ENCODE data around the gene SLC4A1. TPM values are rescaled to one million over a fixed set of nuclear protein-coding genes. Genes with fewer than 3 reads are reported as not detected.

The SLC4A1 gene
- polyA plus RNA-seq, 1 donor (not counting 4 experiments of a cell fraction or from before 2014, with no cell fraction given): not detected

GRCh38 chr17:44273607-44274006, 5.7 kb upstream of the SLC4A1 start:
- dilution Hi-C loops (cut with MboI; ENCODE audit: extremely low pct_ligation_motif_present, low sequenced_read_pairs): no loop called here
- DNase-seq (ENCODE audit: low read depth, low spot score) (no peak), FAIRE-seq (no peak)
- Histone ChIP-seq H3K27me3 (ENCODE audit: control insufficient read depth, extremely low read depth, insufficient read depth, low read length) (peaks cover 4% of the 10 kb centered on the region), H4K20me1 (ENCODE audit: control insufficient read depth, extremely low read depth, insufficient read depth, low read length) (no peaks in the 10 kb centered on the region), H3K4me1 (ENCODE audit: control insufficient read depth, extremely low read depth, insufficient read depth, low read length) (no peaks in the 10 kb centered on the region), H3K36me3 (ENCODE audit: control insufficient read depth in 2 of 2, extremely low read depth in 1 of 2, insufficient read depth in 2 of 2, low read length in 2 of 2) (no peaks in the 10 kb centered on the region), H3K9ac (ENCODE audit: control insufficient read depth, extremely low read depth, insufficient read depth, low read length) (no peak overlapping the region), H2AFZ (ENCODE audit: control insufficient read depth, low read length) (no peak overlapping the region), H3K79me2 (ENCODE audit: control insufficient read depth, insufficient read depth, low read length) (no peaks in the 10 kb centered on the region), H3K9me1 (ENCODE audit: control insufficient read depth, extremely low read depth, insufficient read depth, low read length) (no peaks in the 10 kb centered on the region), H3K4me3 (ENCODE audit: control insufficient read depth in 2 of 3, extremely low read depth in 1 of 3, insufficient read depth in 2 of 3, low read depth in 1 of 3, low read length in 3 of 3) (no peak overlapping the region), H3K27ac (ENCODE audit: control insufficient read depth, insufficient read depth, low read length) (no peak overlapping the region), H3K4me2 (ENCODE audit: control insufficient read depth, extremely low read depth, insufficient read depth, low read depth, low read length) (no peak overlapping the region), H3K9me3 (ENCODE audit: control insufficient read depth, low read depth, low read length) (no peaks in the 10 kb centered on the region)
- no peak for TF ChIP-seq EZH2 (IDR thresholded peaks at IDR 0.05; ENCODE audit: low read length)
- no peak for TF ChIP-seq CTCF (optimal IDR thresholded peaks at IDR 0.05 in 1 of 3, IDR thresholded peaks at IDR 0.05 in 1 of 3, conservative IDR thresholded peaks at IDR 0.05 in 1 of 3; ENCODE audit: extremely low read depth in 1 of 3, insufficient read depth in 2 of 3, low read length in 3 of 3)

- FAIRE-seq: no peak
Measured at GRCh38 chr17:44272954-44273353, 5.0 kb upstream of the SLC4A1 start.

More at GRCh38 chr17:44272954-44273353, 5.0 kb upstream of the SLC4A1 start:
- Histone ChIP-seq H3K4me3 (ENCODE audit: control insufficient read depth in 2 of 3, extremely low read depth in 1 of 3, insufficient read depth in 2 of 3, low read depth in 1 of 3, low read length in 3 of 3) (no peak overlapping the region), H3K4me1 (ENCODE audit: control insufficient read depth, extremely low read depth, insufficient read depth, low read length) (no peaks in the 10 kb centered on the region), H3K27ac (ENCODE audit: control insufficient read depth, insufficient read depth, low read length) (no peak overlapping the region), H4K20me1 (ENCODE audit: control insufficient read depth, extremely low read depth, insufficient read depth, low read length) (no peaks in the 10 kb centered on the region), H3K9me1 (ENCODE audit: control insufficient read depth, extremely low read depth, insufficient read depth, low read length) (no peaks in the 10 kb centered on the region), H2AFZ (ENCODE audit: control insufficient read depth, low read length) (no peak overlapping the region), H3K4me2 (ENCODE audit: control insufficient read depth, extremely low read depth, insufficient read depth, low read depth, low read length) (no peak overlapping the region), H3K27me3 (ENCODE audit: control insufficient read depth, extremely low read depth, insufficient read depth, low read length) (peaks cover 4% of the 10 kb centered on the region), H3K9me3 (ENCODE audit: control insufficient read depth, low read depth, low read length) (no peaks in the 10 kb centered on the region), H3K79me2 (ENCODE audit: control insufficient read depth, insufficient read depth, low read length) (no peaks in the 10 kb centered on the region), H3K36me3 (ENCODE audit: control insufficient read depth in 2 of 2, extremely low read depth in 1 of 2, insufficient read depth in 2 of 2, low read length in 2 of 2) (no peaks in the 10 kb centered on the region), H3K9ac (ENCODE audit: control insufficient read depth, extremely low read depth, insufficient read depth, low read length) (no peak overlapping the region)
- DNase-seq (ENCODE audit: low read depth, low spot score): no peak
- no peak for TF ChIP-seq CTCF (optimal IDR thresholded peaks at IDR 0.05 in 1 of 3, IDR thresholded peaks at IDR 0.05 in 1 of 3, conservative IDR thresholded peaks at IDR 0.05 in 1 of 3; ENCODE audit: extremely low read depth in 1 of 3, insufficient read depth in 2 of 3, low read length in 3 of 3)
- TF ChIP-seq EZH2 (IDR thresholded peaks at IDR 0.05; ENCODE audit: low read length): no peak
- dilution Hi-C loops (cut with MboI; ENCODE audit: extremely low pct_ligation_motif_present, low sequenced_read_pairs): no loop called here

Measured in keratinocyte (primary cell).